ENCODE results near the gene NDFIP1. TPM values are rescaled to one million over a fixed set of nuclear protein-coding genes. Genes with fewer than 3 reads are reported as not detected.

The NDFIP1 gene
- total RNA-seq, 6 donors from 2014 or later, result 66.9 to 212 (median 108) TPM

DNA sequence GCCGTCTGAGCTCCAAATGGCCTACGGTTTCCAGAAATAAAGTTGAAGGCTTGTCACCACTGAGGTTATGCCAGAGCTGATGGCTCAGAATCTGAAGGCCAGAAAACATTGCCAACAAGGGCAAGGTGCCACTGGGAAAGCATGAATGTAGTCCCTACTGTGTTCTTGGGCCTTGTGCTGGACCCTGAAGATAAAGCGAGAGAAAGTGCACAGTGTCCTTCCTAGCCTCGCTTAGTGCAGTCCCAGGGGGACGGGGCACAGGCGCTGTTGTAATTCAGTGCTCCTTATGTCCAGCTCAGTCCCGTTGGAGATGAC is 84.5 kb downstream of the NDFIP1 start:
- 87 to 89% methylated on average over 7 of the region's 7 CpGs for WGBS, 2 donors
- TF ChIP-seq EP300 (IDR thresholded peaks at IDR 0.05) (no peak), POLR2AphosphoS5 (IDR thresholded peaks at IDR 0.05) (no peak), POLR2A (IDR thresholded peaks at IDR 0.05) (no peak)
- TF ChIP-seq, protein P1, sequence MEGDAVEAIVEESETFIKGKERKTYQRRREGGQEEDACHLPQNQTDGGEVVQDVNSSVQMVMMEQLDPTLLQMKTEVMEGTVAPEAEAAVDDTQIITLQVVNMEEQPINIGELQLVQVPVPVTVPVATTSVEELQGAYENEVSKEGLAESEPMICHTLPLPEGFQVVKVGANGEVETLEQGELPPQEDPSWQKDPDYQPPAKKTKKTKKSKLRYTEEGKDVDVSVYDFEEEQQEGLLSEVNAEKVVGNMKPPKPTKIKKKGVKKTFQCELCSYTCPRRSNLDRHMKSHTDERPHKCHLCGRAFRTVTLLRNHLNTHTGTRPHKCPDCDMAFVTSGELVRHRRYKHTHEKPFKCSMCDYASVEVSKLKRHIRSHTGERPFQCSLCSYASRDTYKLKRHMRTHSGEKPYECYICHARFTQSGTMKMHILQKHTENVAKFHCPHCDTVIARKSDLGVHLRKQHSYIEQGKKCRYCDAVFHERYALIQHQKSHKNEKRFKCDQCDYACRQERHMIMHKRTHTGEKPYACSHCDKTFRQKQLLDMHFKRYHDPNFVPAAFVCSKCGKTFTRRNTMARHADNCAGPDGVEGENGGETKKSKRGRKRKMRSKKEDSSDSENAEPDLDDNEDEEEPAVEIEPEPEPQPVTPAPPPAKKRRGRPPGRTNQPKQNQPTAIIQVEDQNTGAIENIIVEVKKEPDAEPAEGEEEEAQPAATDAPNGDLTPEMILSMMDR (IDR thresholded peaks at IDR 0.05), result no peak
- Histone ChIP-seq H3K4me1 (peaks cover 0 to 8% (median 4%) of the 10 kb centered on the region in 4 donors), H3K4me3 (no peak overlapping the region), H3K36me3 (no peaks in the 10 kb centered on the region), H3K9me3 (no peaks in the 10 kb centered on the region), H3K27ac (no peak overlapping the region), H3K27me3 (no peaks in the 10 kb centered on the region)
- no peak for DNase-seq
- no peak for ATAC-seq (ENCODE audit: low FRiP score in 2 of 2)

DNA sequence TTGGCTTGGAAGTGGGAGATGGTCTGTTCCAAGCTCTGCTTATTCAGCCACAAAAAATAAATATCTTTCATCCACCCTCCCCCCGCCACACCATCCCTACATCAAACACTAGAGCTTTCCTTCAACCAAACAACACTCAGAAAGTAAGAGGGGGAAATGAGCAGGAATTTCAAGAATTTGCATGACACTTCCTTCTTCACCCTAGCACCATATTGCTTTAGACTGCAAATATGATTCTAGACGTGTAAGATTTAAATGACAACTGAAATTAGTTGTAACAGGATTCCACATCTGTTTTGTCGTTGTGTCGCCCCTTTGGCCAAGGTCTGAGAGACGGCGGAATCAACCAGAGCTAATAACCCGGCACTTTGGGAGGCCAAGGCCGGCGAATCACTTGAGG is 88.5 kb downstream of the NDFIP1 start:
- DNase-seq (no peak), ATAC-seq (ENCODE audit: low FRiP score in 2 of 2) (no peak)
- Histone ChIP-seq H3K4me3 (no peak overlapping the region), H3K36me3 (no peaks in the 10 kb centered on the region), H3K4me1 (peaks cover 0 to 8% (median 3%) of the 10 kb centered on the region in 4 donors), H3K9me3 (no peaks in the 10 kb centered on the region), H3K27me3 (no peaks in the 10 kb centered on the region), H3K27ac (no peak overlapping the region)
- WGBS, 2 donors, result 63 to 78% methylated on average over 9 of the region's 9 CpGs
- no peak for TF ChIP-seq POLR2AphosphoS5 (IDR thresholded peaks at IDR 0.05)
- TF ChIP-seq POLR2A (IDR thresholded peaks at IDR 0.05), result no peak
- TF ChIP-seq, protein P1 (IDR thresholded peaks at IDR 0.05), result no peak
- no peak for TF ChIP-seq EP300 (IDR thresholded peaks at IDR 0.05)

DNA sequence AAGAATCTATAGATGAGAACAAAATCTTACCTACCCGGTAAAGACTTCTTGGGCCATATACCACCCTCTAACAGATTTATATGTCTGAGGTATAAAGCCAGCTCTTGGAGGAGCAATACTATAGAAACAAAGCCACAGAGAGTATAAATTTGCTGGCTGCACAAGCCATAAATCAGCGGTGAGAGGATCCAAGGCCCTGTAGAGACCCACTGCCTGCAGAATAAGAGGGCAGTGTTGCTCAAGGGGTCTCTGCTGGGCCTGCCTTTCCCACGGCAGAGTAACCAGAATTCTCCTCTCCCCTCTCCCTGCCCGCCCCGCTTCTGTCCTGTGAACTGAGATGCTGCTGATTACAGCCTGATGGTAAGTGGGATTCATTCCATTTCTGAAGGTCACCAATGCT is 89.2 kb downstream of the NDFIP1 start:
- Histone ChIP-seq H3K4me3 (no peak overlapping the region), H3K36me3 (no peaks in the 10 kb centered on the region), H3K27me3 (no peaks in the 10 kb centered on the region), H3K27ac (no peak overlapping the region), H3K4me1 (peaks cover 0 to 2% (median 0%) of the 10 kb centered on the region in 4 donors), H3K9me3 (no peaks in the 10 kb centered on the region)
- ATAC-seq (ENCODE audit: low FRiP score in 2 of 2) (no peak), DNase-seq (no peak)
- 83 to 85% methylated on average over 5 of the region's 5 CpGs for WGBS, 2 donors
- TF ChIP-seq POLR2AphosphoS5 (IDR thresholded peaks at IDR 0.05) (no peak), EP300 (IDR thresholded peaks at IDR 0.05) (no peak), POLR2A (IDR thresholded peaks at IDR 0.05) (no peak)
- TF ChIP-seq, protein P1 (IDR thresholded peaks at IDR 0.05), result no peak

DNA sequence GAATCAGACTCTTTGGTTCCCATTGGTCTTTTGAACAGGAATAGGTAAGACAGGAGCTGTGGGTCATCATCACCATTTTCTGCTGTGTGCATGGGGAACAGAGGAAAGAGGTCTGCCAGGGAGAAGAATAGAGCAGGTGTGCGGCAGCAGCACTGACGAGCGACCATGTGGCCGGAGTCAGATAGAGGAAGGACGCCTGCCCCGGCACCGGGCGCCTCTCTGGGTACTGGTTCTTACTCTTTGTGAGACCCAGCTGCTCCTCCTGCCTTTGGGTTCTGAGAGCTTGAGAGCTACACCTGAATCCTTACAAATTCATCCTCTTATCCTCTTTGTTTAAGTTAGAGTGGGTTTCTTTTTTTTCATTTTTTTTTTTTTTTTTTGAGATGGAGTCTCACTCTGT is 90.8 kb downstream of the NDFIP1 start:
- ATAC-seq (ENCODE audit: low FRiP score in 2 of 2) (no peak), DNase-seq (peak in 1 of 2 donors; percentile 54)
- Histone ChIP-seq H3K27ac (no peak overlapping the region), H3K9me3 (no peaks in the 10 kb centered on the region), H3K4me1 (no peaks in the 10 kb centered on the region), H3K4me3 (no peak overlapping the region), H3K27me3 (no peaks in the 10 kb centered on the region), H3K36me3 (no peaks in the 10 kb centered on the region)
- TF ChIP-seq EP300 (IDR thresholded peaks at IDR 0.05), result no peak
- no peak for TF ChIP-seq POLR2A (IDR thresholded peaks at IDR 0.05)
- WGBS, 2 donors, result 93 to 97% methylated on average over 8 of the region's 8 CpGs

- WGBS, 2 donors, result 55 to 79% methylated on average over 6 of the region's 6 CpGs
- Histone ChIP-seq H3K4me3 (no peak overlapping the region), H3K27ac (no peak overlapping the region), H3K9me3 (no peaks in the 10 kb centered on the region), H3K4me1 (no peaks in the 10 kb centered on the region), H3K36me3 (no peaks in the 10 kb centered on the region), H3K27me3 (no peaks in the 10 kb centered on the region)
- ATAC-seq (ENCODE audit: low FRiP score in 2 of 2) (no peak), DNase-seq (no peak)
- no peak for TF ChIP-seq POLR2AphosphoS5 (IDR thresholded peaks at IDR 0.05)
- TF ChIP-seq EP300 (IDR thresholded peaks at IDR 0.05), result no peak
- TF ChIP-seq POLR2A (IDR thresholded peaks at IDR 0.05), result no peak
- TF ChIP-seq, protein P1 (IDR thresholded peaks at IDR 0.05), result no peak
These were observed 91.8 kb downstream of the NDFIP1 start for GRCh38 chr5:142200387-142200786.
